Lower leg skin (tissue), 3 donors: ENCODE data around the gene BTN3A1.

Experiments
- CTCF ChIP-seq, 3 donors: fragments of 450-650 bp; IDR thresholded peaks; one replicate each; pipeline ENCODE4 v1.5.1; 2016; ENCODE audit warnings: antibody characterized with exemption in 3 of 3, mild to moderate bottlenecking in 3 of 3, moderate library complexity in 2 of 3
- POLR2A ChIP-seq, 2 donors: fragments of 450-650 bp; IDR thresholded peaks; one replicate each; pipeline ENCODE4 v1.6.1; 2016 to 2017; ENCODE audit warnings: antibody characterized with exemption in 2 of 2, mild to moderate bottlenecking in 1 of 2, moderate library complexity in 1 of 2

GRCh38 chr6:26379740-26380139, 22.3 kb upstream of the BTN3A1 start:
- TF ChIP-seq CTCF (IDR thresholded peaks at IDR 0.05) (no peak), POLR2A (IDR thresholded peaks at IDR 0.05) (no peak)
